NB4 (cell line): ENCODE data around the gene LRRIQ1.

ENCODE experiments used
- DNase-seq: peaks from one replicate; pipeline ENCODE4 v3.0.0; 2010; ENCODE audit warnings: low read depth
- H3K4me3 ChIP-seq: one replicate; pipeline ENCODE4 v1.5.1; 2011; ENCODE audit warnings: mild to moderate bottlenecking, low read depth, low read length, moderate library complexity
- MYC ChIP-seq: IDR thresholded peaks from 2 replicates; pipeline ENCODE4 v1.6.1; 2011; ENCODE audit warnings: low read depth, low read length
- POLR2A ChIP-seq: IDR thresholded peaks from 2 replicates; pipeline ENCODE4 v1.6.1; 2011; ENCODE audit warnings: mild to moderate bottlenecking; ENCODE audit not compliant: insufficient read length; ENCODE audit errors: extremely low read depth
- TF ChIP-seq, protein P1 (sequence below): IDR thresholded peaks from 2 replicates; pipeline ENCODE4 v1.6.1; 2011; ENCODE audit warnings: low read depth, low read length
- TF ChIP-seq, protein P2 (sequence below): IDR thresholded peaks from one replicate; pipeline ENCODE4 v1.5.1; 2012; ENCODE audit warnings: low read depth, low read length

The LRRIQ1 gene

DNA sequence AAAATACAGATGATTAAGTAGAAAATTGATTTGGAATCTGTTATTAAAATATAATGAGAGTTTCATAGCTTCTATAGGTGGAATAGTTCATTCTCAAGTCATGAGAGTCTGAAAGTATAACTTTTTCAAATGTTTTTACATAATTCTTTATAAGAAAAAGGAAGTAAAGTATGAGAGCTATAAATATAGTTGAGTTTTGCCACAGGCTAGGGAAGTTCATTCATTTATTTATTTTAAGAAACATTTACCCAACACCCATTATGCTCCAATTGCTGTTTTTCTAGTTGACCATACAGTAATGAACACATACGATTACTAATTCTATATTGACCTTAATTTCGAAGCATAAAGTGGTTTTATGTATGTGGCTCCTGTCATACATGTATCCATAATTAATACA lies 24.8 kb downstream of the LRRIQ1 start:
- DNase-seq = no peak
- TF ChIP-seq POLR2A (no peak), MYC (no peak)
- TF ChIP-seq, protein P1, sequence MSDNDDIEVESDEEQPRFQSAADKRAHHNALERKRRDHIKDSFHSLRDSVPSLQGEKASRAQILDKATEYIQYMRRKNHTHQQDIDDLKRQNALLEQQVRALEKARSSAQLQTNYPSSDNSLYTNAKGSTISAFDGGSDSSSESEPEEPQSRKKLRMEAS = no peak
- TF ChIP-seq, protein P2, sequence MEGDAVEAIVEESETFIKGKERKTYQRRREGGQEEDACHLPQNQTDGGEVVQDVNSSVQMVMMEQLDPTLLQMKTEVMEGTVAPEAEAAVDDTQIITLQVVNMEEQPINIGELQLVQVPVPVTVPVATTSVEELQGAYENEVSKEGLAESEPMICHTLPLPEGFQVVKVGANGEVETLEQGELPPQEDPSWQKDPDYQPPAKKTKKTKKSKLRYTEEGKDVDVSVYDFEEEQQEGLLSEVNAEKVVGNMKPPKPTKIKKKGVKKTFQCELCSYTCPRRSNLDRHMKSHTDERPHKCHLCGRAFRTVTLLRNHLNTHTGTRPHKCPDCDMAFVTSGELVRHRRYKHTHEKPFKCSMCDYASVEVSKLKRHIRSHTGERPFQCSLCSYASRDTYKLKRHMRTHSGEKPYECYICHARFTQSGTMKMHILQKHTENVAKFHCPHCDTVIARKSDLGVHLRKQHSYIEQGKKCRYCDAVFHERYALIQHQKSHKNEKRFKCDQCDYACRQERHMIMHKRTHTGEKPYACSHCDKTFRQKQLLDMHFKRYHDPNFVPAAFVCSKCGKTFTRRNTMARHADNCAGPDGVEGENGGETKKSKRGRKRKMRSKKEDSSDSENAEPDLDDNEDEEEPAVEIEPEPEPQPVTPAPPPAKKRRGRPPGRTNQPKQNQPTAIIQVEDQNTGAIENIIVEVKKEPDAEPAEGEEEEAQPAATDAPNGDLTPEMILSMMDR = no peak
- H3K4me3 ChIP-seq = no peak overlapping the region

DNA sequence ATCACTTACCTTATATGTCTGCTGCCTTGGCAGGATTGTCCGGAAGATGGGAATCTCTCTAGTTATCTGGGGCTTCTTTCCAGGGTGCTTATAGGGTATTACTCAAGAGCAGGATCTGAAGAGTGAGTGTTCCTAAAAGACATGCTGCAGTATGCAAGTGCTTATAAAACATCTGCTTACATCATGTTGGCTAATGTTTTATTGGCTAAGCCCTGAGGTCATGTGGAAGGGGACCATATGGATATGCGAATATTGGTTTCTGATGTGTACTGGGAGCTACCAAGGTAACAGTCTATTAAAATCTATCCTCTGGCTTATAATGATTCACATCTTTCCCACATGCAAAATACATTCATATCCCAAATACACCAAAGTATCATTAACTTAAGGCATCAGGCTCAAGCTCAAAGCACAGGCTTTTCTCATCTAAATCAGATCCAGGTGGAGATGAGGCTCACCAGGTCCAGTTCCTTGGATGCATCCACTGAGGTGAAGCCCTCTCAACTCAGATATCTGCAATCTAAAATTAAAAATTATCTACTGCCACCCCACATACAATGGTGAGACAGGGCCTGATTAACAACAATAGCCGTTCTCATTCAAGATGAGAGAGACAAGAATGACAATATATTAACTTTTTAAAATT lies 29.8 kb downstream of the LRRIQ1 start:
- H3K4me3 ChIP-seq = no peak overlapping the region
- DNase-seq = no peak
- TF ChIP-seq, protein P2 = no peak
- no peak for TF ChIP-seq POLR2A
- TF ChIP-seq MYC = no peak
- TF ChIP-seq, protein P1 = no peak

DNA sequence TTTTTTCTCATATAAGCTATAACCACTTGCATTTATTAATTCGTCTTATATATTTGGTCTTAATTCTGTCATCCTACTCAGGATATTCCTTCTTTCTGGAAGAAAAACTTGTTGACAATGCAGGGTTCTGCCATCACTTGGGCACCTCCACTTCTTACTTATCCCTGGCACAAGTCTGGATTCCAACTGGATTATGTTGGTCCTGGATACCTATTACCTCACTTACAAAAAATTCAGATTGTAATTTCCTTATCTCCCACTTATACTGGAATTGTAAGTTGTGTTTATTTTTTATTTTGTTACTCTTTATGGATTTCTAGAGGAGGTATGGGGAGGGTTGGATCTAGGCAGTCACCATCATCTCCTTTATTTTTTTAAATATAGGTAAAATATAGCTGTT lies 36.7 kb downstream of the LRRIQ1 start:
- no peak for DNase-seq
- H3K4me3 ChIP-seq = no peak overlapping the region
- TF ChIP-seq POLR2A (no peak), MYC (no peak)
- TF ChIP-seq, protein P2 = no peak
- TF ChIP-seq, protein P1 = no peak

DNA sequence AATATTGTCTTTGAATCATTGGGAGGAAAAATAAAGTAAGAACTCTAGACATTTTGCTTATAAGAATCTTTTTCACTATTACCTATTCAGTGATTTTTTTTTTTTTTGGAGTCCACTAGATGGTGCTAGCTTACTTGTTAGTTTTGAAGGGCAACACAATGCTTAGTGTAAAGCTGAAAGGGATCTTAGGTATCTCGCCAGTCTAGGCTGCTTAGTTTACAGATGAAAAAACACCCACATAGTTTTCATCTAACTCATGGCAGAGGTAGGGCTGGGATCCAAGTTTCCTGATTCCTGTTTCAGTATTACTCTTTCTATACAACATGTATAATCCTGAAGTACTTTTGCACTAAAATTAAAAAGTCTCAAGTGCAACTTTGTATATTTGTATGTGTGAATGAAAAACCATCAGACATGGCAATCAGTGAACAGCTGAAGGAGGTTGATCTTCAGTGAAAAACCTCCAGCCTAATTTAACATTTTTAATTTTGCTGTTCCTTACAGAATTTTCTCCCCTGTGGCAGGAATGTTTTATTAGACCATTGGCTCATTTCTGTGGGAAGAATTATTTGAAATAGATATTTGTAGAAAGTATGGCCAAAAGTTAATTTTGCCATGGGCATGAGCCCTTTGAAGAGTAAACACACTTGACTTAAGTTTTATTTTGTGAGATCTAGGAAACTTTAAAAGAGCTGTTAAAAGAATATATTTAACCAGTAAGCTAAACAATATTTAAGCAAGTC lies 40.7 kb downstream of the LRRIQ1 start:
- TF ChIP-seq MYC = no peak
- TF ChIP-seq, protein P2 = peak; percentile 44
- DNase-seq = peak; percentile 59
- H3K4me3 ChIP-seq = no peak overlapping the region

DNA sequence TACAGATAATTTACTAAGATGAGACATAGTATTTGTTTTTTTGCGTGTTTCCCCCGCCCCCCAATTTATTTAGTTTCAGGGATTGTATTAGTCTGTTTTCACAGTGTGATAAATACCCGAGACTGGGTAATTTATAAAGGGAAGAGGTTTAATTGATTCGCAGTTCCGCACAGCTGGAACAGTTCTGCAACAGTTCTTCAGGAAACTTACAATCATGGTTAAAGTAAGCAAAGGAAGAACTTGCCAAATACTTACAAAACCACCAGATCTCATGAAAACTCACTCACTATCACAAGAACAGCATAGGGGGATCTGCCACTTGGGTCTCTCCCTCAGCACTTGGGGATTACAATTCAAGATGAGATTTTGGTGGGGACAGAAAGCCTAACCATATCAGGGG lies 48.9 kb downstream of the LRRIQ1 start:
- TF ChIP-seq MYC (no peak), POLR2A (no peak)
- TF ChIP-seq, protein P2 = no peak
- TF ChIP-seq, protein P1 = no peak
- DNase-seq = no peak
- no peak overlapping the region for H3K4me3 ChIP-seq
